Omental fat pad (tissue), 4 donors: ENCODE measurements around the gene GALNT16. TPM values are rescaled to one million over a fixed set of nuclear protein-coding genes. Genes with fewer than 3 reads are reported as not detected.
A peak's percentile ranks its signal among the peaks of the same experiment; 100 is the strongest.

ENCODE experiments used
- ATAC-seq: fragments of 150-250 bp; one replicate; pipeline ENCODE4 v1.9.1; 2016; ENCODE audit warnings: mild to moderate bottlenecking, moderate library complexity; ENCODE audit not compliant: low FRiP score
- DNase-seq: peaks from one replicate; pipeline ENCODE4 v3.0.0-alpha.2; 2019; ENCODE audit warnings: low spot score
- CTCF ChIP-seq, 3 donors: fragments of 450-650 bp; IDR thresholded peaks; one replicate each; pipeline ENCODE4 v1.5.1; 2016 to 2017; ENCODE audit warnings: antibody characterized with exemption in 3 of 3, mild to moderate bottlenecking in 3 of 3, moderate library complexity in 2 of 3
- total RNA-seq, 4 donors: library from RNA; depleted of rRNA; stranded (reverse); fragments of >200 nt; gene quantifications; one replicate each; pipeline ENCODE4 v1.1.0, GENCODE V29; 2016

GALNT16 gene
- total RNA-seq, 4 donors from 2014 or later, result 6.5 to 18.3 (median 8.1) TPM

- ATAC-seq, result no peak
- DNase-seq, result no peak
- no peak for TF ChIP-seq CTCF (IDR thresholded peaks at IDR 0.05)
These were observed 74.6 kb downstream of the GALNT16 start for GRCh38 chr14:69334576-69334975.

- TF ChIP-seq CTCF (IDR thresholded peaks at IDR 0.05), result no peak
- DNase-seq (no peak), ATAC-seq (no peak)
These were observed 75.4 kb downstream of the GALNT16 start for GRCh38 chr14:69335371-69335771.

GRCh38 chr14:69337984-69338383, 78.0 kb downstream of the GALNT16 start:
- DNase-seq (no peak), ATAC-seq (no peak)
- no peak for TF ChIP-seq CTCF (IDR thresholded peaks at IDR 0.05)

GRCh38 chr14:69339426-69339825, 79.5 kb downstream of the GALNT16 start:
- TF ChIP-seq CTCF (IDR thresholded peaks at IDR 0.05), result no peak
- no peak for DNase-seq
- no peak for ATAC-seq

GRCh38 chr14:69342928-69343525, 83.1 kb downstream of the GALNT16 start:
- DNase-seq, result no peak
- ATAC-seq, result peak; percentile 12
- TF ChIP-seq CTCF (IDR thresholded peaks at IDR 0.05), result no peak

- TF ChIP-seq CTCF (IDR thresholded peaks at IDR 0.05), result no peak
- ATAC-seq, result no peak
- no peak for DNase-seq
These were observed 84.2 kb downstream of the GALNT16 start for GRCh38 chr14:69344171-69344570.

GRCh38 chr14:69345402-69345801, 85.4 kb downstream of the GALNT16 start:
- no peak for ATAC-seq
- DNase-seq, result no peak
- no peak for TF ChIP-seq CTCF (IDR thresholded peaks at IDR 0.05)
